Amniotic epithelial cell (primary cell): Measurements from ENCODE around the gene NSUN4.
"Not testable (repeated sequence)": the region's sequence is repeated elsewhere in the genome, so short reads cannot be mapped to it uniquely, and the experiment has no call there.

Source experiments
- DNase-seq: peaks from one replicate; pipeline ENCODE4 v3.0.0-alpha.2; 2010; ENCODE audit warnings: low read depth

Gene NSUN4

DNA sequence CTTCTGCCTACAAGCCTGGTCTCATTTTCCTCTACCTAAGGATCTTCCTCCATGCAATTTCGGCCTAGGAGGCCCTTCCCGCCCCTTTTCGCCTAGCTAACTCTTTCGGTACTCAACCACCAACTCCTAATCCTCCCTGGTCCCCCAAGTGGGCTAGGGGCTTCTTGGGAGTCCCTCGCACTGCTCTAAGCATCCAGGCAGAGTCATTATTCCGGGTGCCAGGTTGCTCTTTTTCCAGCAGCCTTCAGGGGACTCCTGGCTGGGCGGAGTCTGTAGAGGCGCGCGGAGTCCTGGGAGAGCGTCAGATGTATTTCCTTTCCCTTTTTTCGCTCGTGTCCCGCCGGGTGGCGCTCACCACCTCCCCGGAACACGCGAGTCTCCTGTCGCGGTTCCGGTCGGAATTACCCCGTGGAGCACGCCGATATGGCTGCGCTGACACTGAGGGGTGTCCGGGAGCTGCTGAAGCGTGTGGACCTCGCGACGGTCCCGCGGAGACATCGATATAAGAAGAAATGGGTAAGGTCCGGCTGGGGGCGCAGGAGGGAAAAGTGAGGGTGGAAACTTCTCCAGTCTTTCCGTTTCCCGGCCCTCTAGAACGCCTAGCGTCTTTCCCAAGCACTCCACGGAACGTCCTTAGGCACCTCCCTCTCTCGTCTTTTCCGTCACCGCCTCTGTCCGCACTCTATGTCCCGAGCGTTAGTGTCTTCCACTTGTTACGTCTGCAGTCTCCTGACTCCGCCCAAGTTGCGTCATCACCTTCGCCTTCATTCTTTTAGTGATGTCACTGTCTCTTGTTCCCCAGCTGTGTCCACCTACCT, at the start of gene NSUN4:
Gene NSUN4, plus strand, starts transcription at position 404 of the 818 bp plus-strand sequence. Its CDS starts 20 bp downstream, at position 424.
- DNase-seq = peak; percentile 96

DNA sequence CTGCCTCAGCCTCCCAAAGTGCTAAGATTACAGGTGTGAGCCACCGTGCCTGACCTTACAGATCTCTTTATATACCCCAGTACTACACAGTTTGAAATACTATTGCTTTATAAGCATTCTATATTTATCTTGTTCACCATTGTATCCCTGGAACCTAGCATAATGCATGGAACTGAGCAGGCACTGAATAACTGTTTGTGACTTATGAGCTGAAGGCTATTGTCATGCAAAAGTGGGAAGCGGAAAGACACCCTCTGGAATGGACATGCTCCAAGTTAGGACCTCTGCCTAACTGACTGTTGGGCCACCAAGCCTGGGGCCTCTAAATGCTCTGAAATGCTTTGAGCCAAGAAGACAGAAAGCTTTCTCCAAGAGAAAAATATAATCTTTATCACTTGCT, 45.3 kb upstream of the NSUN4 start:
- no peak for DNase-seq

- peak; percentile 75 for DNase-seq
Measured at GRCh38 chr1:46298387-46298786, 42.2 kb upstream of the NSUN4 start.

- DNase-seq = peak; percentile 32
Measured at GRCh38 chr1:46300673-46301405, 39.8 kb upstream of the NSUN4 start.

- no peak for DNase-seq
Measured at GRCh38 chr1:46301406-46301807, 39.2 kb upstream of the NSUN4 start.

GRCh38 chr1:46301808-46302640, 38.6 kb upstream of the NSUN4 start:
- DNase-seq = peak; percentile 51

DNA sequence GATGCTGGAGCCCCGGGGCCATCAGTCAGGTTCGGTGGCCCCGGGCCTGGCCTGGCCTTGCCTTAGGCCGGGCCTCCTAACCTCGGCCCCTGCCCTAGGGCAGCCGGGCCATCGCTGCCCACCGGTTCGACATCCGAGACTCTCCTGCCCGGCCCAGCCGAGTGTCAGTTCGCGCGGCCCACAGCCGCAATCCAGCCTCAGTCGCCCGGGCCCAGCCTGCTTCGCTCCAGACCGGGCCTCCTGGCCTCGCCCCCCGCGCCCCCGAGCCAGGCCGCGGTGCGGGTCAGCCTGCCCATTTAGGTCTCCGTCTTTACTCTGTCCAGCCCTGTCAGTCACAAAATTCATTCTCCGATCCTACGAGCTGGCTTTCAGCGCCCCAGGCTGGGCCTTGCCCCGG, 38.0 kb upstream of the NSUN4 start:
- DNase-seq = peak; percentile 31

DNA sequence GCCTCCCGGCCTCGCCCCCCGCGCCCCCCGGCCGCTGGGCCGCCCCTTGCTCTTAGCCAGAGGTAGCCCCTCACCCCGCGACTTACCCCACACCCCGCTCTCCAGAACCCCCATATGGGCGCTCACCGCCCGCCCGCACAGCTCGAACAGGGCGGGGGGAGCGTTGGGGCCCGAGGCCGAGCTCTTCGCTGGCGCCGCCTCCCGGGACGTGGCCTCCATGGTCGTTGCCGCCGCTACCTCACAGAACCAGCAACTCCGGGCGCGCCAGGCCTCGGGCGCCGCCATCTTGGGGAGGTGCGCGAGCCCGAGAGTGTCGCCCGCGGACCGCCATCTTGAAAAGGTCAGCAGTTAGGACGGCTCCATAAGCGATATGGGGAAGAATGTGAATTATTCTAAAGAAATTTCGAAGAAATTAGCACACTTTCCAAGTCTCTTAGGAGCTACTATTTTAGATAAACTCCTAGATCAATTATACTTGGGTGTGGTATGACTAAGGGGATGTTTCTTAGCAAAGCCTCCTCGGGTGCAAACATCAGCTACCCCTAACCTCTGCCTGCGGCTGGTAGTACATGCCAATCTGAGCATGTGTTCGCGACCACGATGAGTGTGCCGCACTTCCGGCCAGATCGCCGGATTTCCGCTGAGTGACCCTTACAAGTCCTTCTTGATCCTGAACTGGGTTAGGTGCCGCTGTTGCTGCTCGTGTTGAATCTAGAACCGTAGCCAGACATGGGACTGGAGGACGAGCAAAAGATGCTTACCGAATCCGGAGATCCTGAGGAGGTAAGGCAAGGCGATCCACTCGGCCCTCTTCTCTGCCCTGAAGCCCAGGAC, 37.4 kb upstream of the NSUN4 start, which contains the start of the genes LRRC41 and UQCRH:
Gene LRRC41, minus strand, starts transcription at position 579 of the 834 bp plus-strand sequence. Its CDS starts 294 bp downstream, at position 285.
Gene UQCRH, plus strand, starts transcription at position 661 of the 834 bp plus-strand sequence. Its CDS starts 69 bp downstream, at position 730.
- peak; percentile 98 for DNase-seq

DNA sequence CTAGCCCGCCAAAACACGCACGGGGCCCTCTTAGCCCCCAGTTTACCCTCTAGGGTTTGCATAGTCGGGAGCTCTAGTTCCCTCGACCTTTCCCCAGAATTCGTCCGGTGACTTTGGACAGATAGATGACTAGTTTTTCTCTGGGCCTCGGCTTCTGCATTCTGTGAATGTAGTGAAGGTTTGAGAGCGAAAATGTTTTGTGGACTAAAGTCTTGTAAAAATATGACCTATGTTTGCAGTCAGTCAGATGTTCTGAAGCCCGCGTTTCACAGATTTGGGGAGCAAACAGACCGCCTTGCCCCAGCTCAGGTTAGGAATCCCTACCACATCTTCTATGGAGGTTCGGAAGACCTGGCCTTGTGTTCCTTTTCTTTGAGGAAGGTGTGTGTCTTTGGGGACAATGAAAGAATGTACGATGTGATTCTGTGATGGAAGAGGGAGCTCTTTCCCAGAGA, 36.7 kb upstream of the NSUN4 start:
- no peak for DNase-seq

- no peak for DNase-seq
Measured at GRCh38 chr1:46306159-46306530, 34.5 kb upstream of the NSUN4 start.

DNA sequence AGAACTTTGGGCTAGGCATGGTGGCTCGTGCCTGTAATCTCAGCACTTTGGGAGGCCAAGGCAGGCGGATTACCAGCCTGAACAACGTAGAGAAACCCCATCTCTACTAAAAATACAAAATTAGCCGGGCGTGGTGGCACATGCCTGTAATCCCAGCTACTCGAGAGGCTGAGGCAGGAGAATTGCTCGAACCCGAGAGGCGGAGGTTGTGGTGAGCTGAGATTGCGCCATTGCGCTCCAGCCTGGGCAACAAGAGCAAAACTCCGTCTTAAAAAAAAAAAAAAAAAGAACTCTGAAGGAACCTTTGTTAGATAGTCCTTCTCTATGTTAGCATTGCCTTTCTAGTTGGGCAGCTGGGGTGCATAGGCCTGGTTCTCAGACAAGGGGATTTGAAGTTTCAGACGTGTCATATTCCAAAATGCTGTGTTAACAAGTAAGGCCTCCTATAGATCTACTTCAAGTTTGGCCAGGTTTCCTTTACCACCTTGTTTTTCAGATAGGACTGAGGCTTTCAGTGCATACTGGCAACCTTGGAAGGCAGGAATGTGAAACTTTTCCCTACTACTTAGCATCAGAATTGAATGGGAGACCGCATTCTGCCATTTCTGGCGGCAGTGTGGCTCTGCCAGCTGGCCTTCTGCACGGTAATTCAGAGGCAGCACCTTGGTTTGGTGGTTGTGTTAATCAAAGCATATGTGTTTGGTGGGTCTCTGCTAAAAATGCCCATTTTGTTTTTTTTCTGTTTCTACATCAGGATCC, 31.0 kb upstream of the NSUN4 start:
- DNase-seq = no peak

- no peak for DNase-seq
Measured at GRCh38 chr1:46310321-46310720, 30.3 kb upstream of the NSUN4 start.

- peak; percentile 17 for DNase-seq
Measured at GRCh38 chr1:46315669-46316403, 24.8 kb upstream of the NSUN4 start.

GRCh38 chr1:46317323-46317722, 23.3 kb upstream of the NSUN4 start:
- DNase-seq = no peak

DNA sequence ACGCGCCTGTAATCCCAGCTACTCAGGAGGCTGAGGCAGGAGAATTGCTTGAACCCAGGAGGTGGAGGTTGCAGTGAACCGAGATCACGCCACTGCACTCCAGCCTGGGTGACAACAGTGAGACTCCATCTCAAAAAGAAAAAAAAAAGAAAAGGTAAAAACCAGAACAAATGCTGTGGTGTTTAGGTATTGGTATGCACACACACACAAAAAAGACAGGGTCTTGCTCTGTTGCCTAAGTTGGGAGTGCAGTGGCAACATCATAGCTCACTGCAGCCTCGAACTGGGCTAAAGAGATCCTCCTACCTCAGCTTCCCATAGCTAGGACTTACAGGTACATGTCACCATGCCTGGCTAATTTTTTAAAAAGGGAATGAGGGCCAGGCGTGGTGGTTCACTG, 21.3 kb upstream of the NSUN4 start:
- DNase-seq = not testable (repeated sequence)

DNA sequence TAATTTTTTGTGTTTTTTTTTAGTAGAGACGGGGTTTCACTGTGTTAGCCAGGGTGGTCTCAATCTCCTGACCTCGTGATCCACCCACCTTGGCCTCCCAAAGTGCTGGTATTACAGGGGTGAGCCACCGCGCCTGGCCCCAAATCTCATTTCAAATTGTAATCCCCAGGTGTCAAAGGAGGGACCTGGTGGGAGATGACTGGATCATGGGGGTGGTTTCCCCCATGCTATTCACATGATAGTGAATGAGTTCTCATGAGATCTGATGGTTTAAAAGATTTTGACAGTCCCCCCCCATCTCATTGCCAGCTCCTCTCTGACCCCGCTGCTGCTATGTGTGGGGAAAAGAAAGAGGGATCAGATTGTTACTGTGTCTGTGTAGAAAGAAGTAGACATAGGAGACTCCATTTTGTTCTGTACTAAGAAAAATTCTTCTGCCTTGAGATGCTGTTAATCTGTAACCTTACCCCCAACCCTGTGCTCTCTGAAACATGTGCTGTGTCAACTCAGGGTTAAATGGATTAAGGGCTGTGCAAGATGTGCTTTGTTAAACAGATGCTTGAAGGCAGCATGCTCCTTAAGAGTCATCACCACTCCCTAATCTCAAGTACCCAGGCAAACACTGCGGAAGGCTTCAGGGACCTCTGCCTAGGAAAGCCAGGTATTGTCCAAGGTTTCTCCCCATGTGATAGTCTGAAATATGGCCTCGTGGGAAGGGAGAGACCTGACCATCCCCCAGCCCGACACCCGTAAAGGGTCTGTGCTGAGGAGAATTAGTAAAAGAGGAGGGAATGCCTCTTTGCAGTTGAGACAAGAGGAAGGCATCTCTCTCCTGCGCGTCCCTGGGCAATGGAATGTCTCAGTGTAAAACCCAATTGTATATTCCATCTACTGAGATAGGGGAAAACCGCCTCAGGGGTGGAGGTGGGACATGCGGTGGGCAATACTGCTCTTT, 20.4 kb upstream of the NSUN4 start:
- not testable (repeated sequence) for DNase-seq

GRCh38 chr1:46322191-46322590, 18.4 kb upstream of the NSUN4 start:
- not testable (repeated sequence) for DNase-seq

DNA sequence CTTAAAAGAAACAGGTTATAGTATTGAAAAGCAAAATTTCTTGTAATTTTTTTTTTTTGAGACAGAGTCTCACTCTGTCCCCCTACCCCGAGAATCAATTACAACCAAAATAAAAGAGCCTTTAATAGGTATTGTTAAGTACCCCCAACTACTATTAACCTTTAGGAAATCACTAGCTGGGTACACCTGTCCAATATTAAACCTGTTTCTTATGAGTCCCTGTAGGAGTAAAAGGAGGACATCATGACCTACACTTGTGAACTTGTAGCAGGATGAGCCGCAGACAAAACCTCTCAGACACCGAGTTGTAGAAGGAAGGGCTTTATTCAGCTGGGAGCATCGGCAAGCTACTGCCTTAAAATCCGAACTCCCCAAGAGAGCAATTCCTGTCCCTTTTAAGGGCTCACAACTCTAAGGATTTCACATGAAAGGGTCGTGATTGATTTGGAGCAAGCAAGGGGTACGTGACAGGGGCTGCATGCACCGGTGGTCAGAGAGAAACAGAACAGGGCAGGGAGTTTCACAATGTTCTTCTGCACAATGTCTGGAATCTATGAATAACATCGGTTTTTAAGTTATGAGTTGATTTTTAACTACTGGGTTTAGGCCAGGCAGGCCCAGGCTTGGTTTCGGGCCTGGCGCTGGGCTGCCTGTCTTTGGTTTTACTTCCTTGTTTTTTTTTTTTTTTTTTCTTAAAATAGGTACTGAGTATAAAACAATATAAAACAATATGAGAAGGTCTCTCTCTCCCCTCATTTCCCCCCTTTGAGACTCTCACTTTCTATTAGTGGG, 15.1 kb upstream of the NSUN4 start:
- not testable (repeated sequence) for DNase-seq
